ENCODE results near the gene TNRC6A. TPM values are rescaled to one million over a fixed set of nuclear protein-coding genes. Genes with fewer than 3 reads are reported as not detected.

TNRC6A gene
- total and polyA plus RNA-seq, 9 of the 15 experiments (the other 6 are each of a cell fraction or from before 2014, with no cell fraction given) = 3.4 to 32.1 (median 26.6) TPM

GRCh38 chr16:24754543-24754942 lies 25.1 kb downstream of the TNRC6A start (continued):
- TF ChIP-seq ARID2 (IDR thresholded peaks at IDR 0.05) = no peak
- no peak for TF ChIP-seq ZNF830 (CRISPR knock-in tag; IDR thresholded peaks at IDR 0.05)

DNA sequence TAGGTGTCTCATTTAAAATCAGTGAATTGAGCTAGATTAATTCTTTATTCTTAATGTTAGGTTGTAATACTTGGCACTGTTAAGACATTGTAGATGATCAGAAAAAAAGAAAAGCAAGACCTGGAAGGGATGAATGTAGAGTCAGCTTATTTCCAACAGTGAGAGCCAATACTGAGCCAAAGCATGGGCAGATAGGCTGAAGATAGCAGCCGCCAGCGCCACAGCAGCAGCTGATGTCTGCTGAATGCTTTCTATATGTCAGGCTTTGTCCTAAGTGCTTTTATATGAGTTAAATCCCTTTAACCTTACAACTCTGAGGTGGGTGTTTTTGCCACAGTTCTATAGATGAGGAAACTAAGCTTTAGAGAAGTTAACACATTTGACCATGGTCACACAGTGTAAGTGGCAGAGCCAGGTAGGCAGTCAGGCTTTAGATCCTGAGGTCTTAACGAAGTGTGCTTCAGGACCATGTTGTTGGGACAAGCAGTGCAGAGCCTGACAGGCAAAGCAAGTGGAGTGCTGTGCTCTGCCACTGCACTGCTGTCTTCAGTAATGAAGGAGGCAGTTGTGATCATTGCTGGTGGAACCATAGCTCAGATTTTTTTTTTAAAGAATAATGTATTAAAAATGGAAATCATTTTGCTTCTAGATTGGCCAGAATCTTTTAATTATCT lies 25.9 kb downstream of the TNRC6A start:
- Histone ChIP-seq H3K4me1 (replicated peaks in 1 of 2; ENCODE audit: control insufficient read depth in 2 of 2, insufficient read depth in 2 of 2, low read length in 2 of 2) (peaks cover 0 to 7% of the 10 kb centered on the region in 2 experiments; a peak in 3 of 5 replicates), H2AFZ (ENCODE audit: low read depth, low read length) (no peak overlapping the region), H3K27ac (ENCODE audit: extremely low read depth, low read depth, low read length) (no peak overlapping the region), H3K27me3 (ENCODE audit: control insufficient read depth in 2 of 2, insufficient read depth in 2 of 2, low read length in 2 of 2) (no peaks in the 10 kb centered on the region), H3K9me3 (replicated peaks; ENCODE audit: control insufficient read depth, insufficient read depth, low read depth, low read length) (no peaks in the 10 kb centered on the region), H3K79me2 (ENCODE audit: control insufficient read depth, insufficient read depth, low read length) (peaks cover 88% of the 10 kb centered on the region), H3K9me1 (ENCODE audit: control insufficient read depth, insufficient read depth, low read length) (no peaks in the 10 kb centered on the region), H3K4me3 (no peak overlapping the region), H4K20me1 (replicated peaks; ENCODE audit: control insufficient read depth, insufficient read depth, low read length) (peaks cover 6% of the 10 kb centered on the region; the same call in 1 of the 2 replicates), H3K4me2 (ENCODE audit: insufficient read depth, low read length) (no peak overlapping the region), H3K9ac (ENCODE audit: insufficient read depth in 1 of 2, low read depth in 2 of 2, low read length in 2 of 2) (no peak overlapping the region), H3K36me3 (ENCODE audit: control insufficient read depth, insufficient read depth, low read length) (peaks cover 31% of the 10 kb centered on the region)
- DNase-seq (ENCODE audit: extremely low read depth in 1 of 4, low spot score in 3 of 4) (no peak), FAIRE-seq (no peak), ATAC-seq (peak; percentile 38)
- peak; percentile 40; the same call in 1 of the 2 replicates for TF ChIP-seq ZBTB33 (CRISPR knock-in tag; IDR thresholded peaks at IDR 0.05)
- no peak for TF ChIP-seq CTCF (IDR thresholded peaks at IDR 0.05 in 2 of 3, conservative IDR thresholded peaks at IDR 0.05 in 1 of 3; ENCODE audit: insufficient read depth in 2 of 3, low read depth in 1 of 3, low read length in 3 of 3)
- no peak for TF ChIP-seq ZFP30 (CRISPR knock-in tag; IDR thresholded peaks at IDR 0.05; ENCODE audit: borderline replicate concordance)
- TF ChIP-seq ZNF316 (IDR thresholded peaks at IDR 0.05) = 0 out of 2 replicates have a peak, but pooled peaks have one; percentile 22
- ChIA-PET POLR2A (interaction anchor here (1.4 to 1.6 kb wide), 2 partner anchors 10 to 14 kb away, joined by 4 to 5 read pairs; no protein-coding TSS in a partner anchor), CTCF (ENCODE audit: low intra/inter-chr PET ratio) (no interaction called here)
- intact Hi-C loops (cut with micrococcal nuclease) (no loop called here), in situ Hi-C loops (cut with MboI) (no loop called here)
- 87% methylated on average over 3 of the region's 3 CpGs for WGBS (ENCODE audit: insufficient coverage, low coverage, missing lambda C conversion rate)
- no TSS peak for BruUV-seq (replicated peaks)
